K562 (cell line): ENCODE measurements around the gene MME. TPM values are rescaled to one million over a fixed set of nuclear protein-coding genes. Genes with fewer than 3 reads are reported as not detected.
A peak's percentile ranks its signal among the peaks of the same experiment; 100 is the strongest.

Experiments used
- ATAC-seq: fragments of 200-7000 bp; cut with Tn5 transposase; 3 replicates; pipeline ENCODE4 v1.9.1; 2020; ENCODE audit warnings: moderate library complexity
- BruUV-seq: library from RNA; stranded (reverse); fragments of 400-500 nt; replicated peaks from 2 replicates; lab custom pipeline; 2021; lab: Mats Ljungman, UMichigan
- CTCF ChIA-PET: fragments of 300-600 bp; formaldehyde crosslinking; extraction: SDS; loops from one replicate; lab custom pipeline; 2021; ENCODE audit warnings: low intra/inter-chr PET ratio; lab: Yijun Ruan, JAX
- POLR2A ChIA-PET: fragments of 300-600, 350-650 bp; sonication (Branson Sonifier 250); formaldehyde crosslinking; extraction: SDS; loops from one replicate; lab custom pipeline; 2021; ENCODE audit warnings: antibody characterized with exemption, inconsistent platforms; lab: Yijun Ruan, JAX
- DNase-seq, 4 experiments: peaks; one replicate each; pipeline versions ENCODE4 v3.0.0 to v3.0.0-alpha.2; 2011 to 2018; ENCODE audit warnings: low spot score in 3 of 4, mixed read lengths in 3 of 4; ENCODE audit errors: extremely low read depth in 1 of 4
- FAIRE-seq: peaks from 2 replicates; lab custom pipeline; 2011; peaks lifted over from hg19 to GRCh38; lab: Jason Lieb, UNC
- H2AFZ ChIP-seq: 2 replicates; pipeline ENCODE4 v1.6.0; 2011; ENCODE audit warnings: low read depth, low read length, control low read depth, inconsistent platforms
- H3K27ac ChIP-seq: fragments of 200-600 bp; 3 replicates; pipeline ENCODE4 v1.8.0; 2011; ENCODE audit warnings: low read depth, mild to moderate bottlenecking, control low read depth, inconsistent platforms, low read length, moderate library complexity, mixed read lengths; ENCODE audit errors: extremely low read depth
- H3K27me3 ChIP-seq, 2 experiments: fragments of 300-600 bp in 1 of 2; 2 replicates in 1 of 2; 3 replicates in 1 of 2; pipeline versions ENCODE4 v1.6.0 to v1.8.0; 2011; ENCODE audit warnings: inconsistent platforms in 2 of 2, low read length in 2 of 2, mild to moderate bottlenecking in 1 of 2, mixed read lengths in 1 of 2, moderate library complexity in 1 of 2; ENCODE audit not compliant: control insufficient read depth in 2 of 2, insufficient read depth in 2 of 2
- H3K36me3 ChIP-seq: fragments of 300-600 bp; 3 replicates; pipeline ENCODE4 v1.8.0; 2011; ENCODE audit warnings: mild to moderate bottlenecking, low read length, inconsistent platforms; ENCODE audit not compliant: control insufficient read depth, insufficient read depth
- H3K4me1 ChIP-seq, 2 experiments: fragments of 200-600 bp in 1 of 2; replicated peaks in 1 of 2; 2 replicates in 1 of 2; 3 replicates in 1 of 2; pipeline versions ENCODE4 v1.5.1 to v1.8.0; 2011; ENCODE audit warnings: inconsistent platforms in 2 of 2, low read length in 2 of 2, mild to moderate bottlenecking in 1 of 2, mixed read lengths in 1 of 2, moderate library complexity in 1 of 2; ENCODE audit not compliant: control insufficient read depth in 2 of 2, insufficient read depth in 2 of 2
- H3K4me2 ChIP-seq: 2 replicates; pipeline ENCODE4 v1.6.1; 2011; ENCODE audit warnings: low read length, control low read depth, inconsistent platforms, mixed read lengths; ENCODE audit not compliant: insufficient read depth
- H3K4me3 ChIP-seq: fragments of 200-600 bp; sonication (generic), shearing (Covaris generic); 2 replicates; pipeline ENCODE4 v1.5.1; 2016; ENCODE audit warnings: control low read depth, inconsistent platforms
- H3K79me2 ChIP-seq: fragments of 200-600 bp; 3 replicates; pipeline ENCODE4 v1.8.0; 2011; ENCODE audit warnings: low read length, inconsistent platforms; ENCODE audit not compliant: control insufficient read depth, insufficient read depth
- H3K9ac ChIP-seq, 2 experiments: 2 replicates each; pipeline versions ENCODE4 v1.6.0 to v1.6.1; 2011; ENCODE audit warnings: low read depth in 2 of 2, low read length in 2 of 2, control low read depth in 1 of 2, inconsistent platforms in 1 of 2, mild to moderate bottlenecking in 1 of 2, mixed read lengths in 1 of 2; ENCODE audit not compliant: insufficient read depth in 1 of 2
- H3K9me1 ChIP-seq: one replicate; pipeline ENCODE4 v1.6.0; 2011; ENCODE audit warnings: inconsistent platforms, mild to moderate bottlenecking, low read length, moderate library complexity; ENCODE audit not compliant: control insufficient read depth, insufficient read depth
- H3K9me3 ChIP-seq: replicated peaks from 2 replicates; pipeline ENCODE4 v1.5.1; 2011; ENCODE audit warnings: low read depth, low read length, inconsistent platforms; ENCODE audit not compliant: control insufficient read depth, insufficient read depth
- H4K20me1 ChIP-seq: replicated peaks from 2 replicates; pipeline ENCODE4 v1.6.1; 2011; ENCODE audit warnings: low read length, inconsistent platforms, mixed read lengths; ENCODE audit not compliant: control insufficient read depth, insufficient read depth
- BDP1 ChIP-seq: IDR thresholded peaks from 3 replicates; pipeline ENCODE4 v1.6.1; 2011; ENCODE audit not compliant: insufficient read length, insufficient read depth
- KAT7 ChIP-seq: sonication (generic); formaldehyde crosslinking; IDR thresholded peaks from 2 replicates; pipeline ENCODE4 v1.8.0; 2022; ENCODE audit warnings: missing genetic modification reagents, mild to moderate bottlenecking, borderline replicate concordance
- MAZ ChIP-seq, 2 experiments: fragments of 450-650 bp in 1 of 2; sonication (generic) in 1 of 2; formaldehyde crosslinking; IDR thresholded peaks in 1 of 2; conservative IDR thresholded peaks in 1 of 2; 2 replicates each; pipeline versions ENCODE4 v1.4.0 to v1.5.0; 2020; ENCODE audit warnings: mild to moderate bottlenecking in 1 of 2, missing genetic modification reagents in 1 of 2
- MEF2D ChIP-seq: conservative IDR thresholded peaks from 2 replicates; pipeline ENCODE4 v1.6.1; 2016; ENCODE audit warnings: low read depth, missing genetic modification characterization, missing compliant biosample characterization
- POLR2G ChIP-seq: fragments of 200-400 bp; formaldehyde crosslinking; IDR thresholded peaks from 2 replicates; pipeline ENCODE4 v1.6.1; 2017; ENCODE audit warnings: low read depth, mild to moderate bottlenecking, antibody characterized with exemption, low read length, moderate library complexity
- RBM39 ChIP-seq: fragments of 200-400 bp; formaldehyde crosslinking; optimal IDR thresholded peaks from 2 replicates; pipeline ENCODE3; 2018; ENCODE audit warnings: low read depth, low read length
- SMAD1 ChIP-seq: fragments of 150-350 bp; IDR thresholded peaks from 2 replicates; pipeline ENCODE4 v1.6.1; 2014; ENCODE audit warnings: low read length, low read depth; ENCODE audit not compliant: partially characterized antibody
- SRF ChIP-seq, 2 experiments: fragments of 250-450, 450-650 bp in 1 of 2; sonication (Bioruptor Pico) in 1 of 2; sonication (generic) in 1 of 2; formaldehyde crosslinking; IDR thresholded peaks; 2 replicates each; pipeline versions ENCODE4 v1.5.0 to v1.5.1; 2020 to 2022; ENCODE audit warnings: mild to moderate bottlenecking in 1 of 2, missing genetic modification reagents in 1 of 2
- YY1 ChIP-seq, 3 experiments: IDR thresholded peaks; 2 replicates each; pipeline ENCODE4 v1.6.1; 2011; ENCODE audit warnings: low read length in 2 of 3, mild to moderate bottlenecking in 2 of 3, moderate library complexity in 2 of 3, borderline replicate concordance in 1 of 3, control low read depth in 1 of 3, low read depth in 1 of 3; ENCODE audit not compliant: insufficient read depth in 3 of 3, insufficient replicate concordance in 2 of 3, control insufficient read depth in 1 of 3, insufficient read length in 1 of 3; ENCODE audit errors: extremely low read depth in 1 of 3
- ZKSCAN8 ChIP-seq: fragments of 200-800 bp; sonication (Bioruptor generic); IDR thresholded peaks from 2 replicates; pipeline ENCODE4 v1.6.1; 2016; ENCODE audit warnings: missing genetic modification characterization, missing compliant biosample characterization
- WGBS: fragments of 100-300 bp; shearing (Covaris generic); methylation state at CpG from one replicate; pipeline ENCODE4 v1.1.6; 2016; ENCODE audit warnings: low coverage, mixed read lengths; ENCODE audit not compliant: insufficient coverage; ENCODE audit errors: missing lambda C conversion rate; 5-methylcytosine and 5-hydroxymethylcytosine counted together
- in situ Hi-C: fragments of 300-500 bp; cut with MboI; formaldehyde crosslinking; loops from 4 replicates; pipeline ENCODE4 v1.15.0; 2018; ENCODE audit warnings: inconsistent platforms, mixed read lengths
- intact Hi-C: fragments of 100-400 bp; cut with micrococcal nuclease; formaldehyde crosslinking; loops from 2 replicates; pipeline ENCODE4 v1.14.2; 2022
- polyA plus RNA-seq, 8 experiments: library from polyadenylated mRNA; depleted of rRNA in 4 of 8; stranded (reverse) in 5 of 8; unstranded in 3 of 8; fragments of >200 nt; fragmentation: Nextera tagmentation in 2 of 8; fragmentation: Illumina TruSeq in 1 of 8; extraction: Ambion mirVana in 2 of 8; extraction: Trizol in 1 of 8; gene quantifications; 2 replicates each; pipeline versions ENCODE4 v1.2.1 to v1.2.3, GENCODE V29; 2011 to 2014; ENCODE audit warnings: inconsistent platforms in 1 of 8, missing spikeins in 1 of 8
- total RNA-seq, 7 experiments: library from RNA; depleted of rRNA in 6 of 7; stranded (reverse); fragments of >200 nt in 6 of 7; fragmentation: Illumina TruSeq in 2 of 7; extraction: Trizol in 2 of 7; gene quantifications; 2 replicates each; pipeline versions ENCODE4 v1.2.1 to v1.2.3, GENCODE V29; 2011 to 2021; ENCODE audit warnings: low replicate concordance in 1 of 7

Gene MME
- total and polyA plus RNA-seq, 9 of the 15 experiments (the other 6 are each of a cell fraction or from before 2014, with no cell fraction given), result 0.80 to 8.6 (median 2.5) TPM

GRCh38 chr3:155219106-155219505, 139.0 kb downstream of the MME start:
- Histone ChIP-seq H3K4me2 (no peak overlapping the region), H3K4me3 (no peak overlapping the region), H3K27me3 (no peaks in the 10 kb centered on the region), H2AFZ (0 out of 2 replicates have a peak overlapping the region, but pooled peaks have one; percentile 57), H3K9me1 (no peaks in the 10 kb centered on the region), H3K79me2 (no peaks in the 10 kb centered on the region), H3K36me3 (no peaks in the 10 kb centered on the region), H3K9ac (no peak overlapping the region), H3K9me3 (no peaks in the 10 kb centered on the region), H3K4me1 (no peaks in the 10 kb centered on the region), H4K20me1 (no peaks in the 10 kb centered on the region), H3K27ac (no peak overlapping the region)
- FAIRE-seq (no peak), DNase-seq (no peak), ATAC-seq (no peak)
- ChIA-PET POLR2A (no interaction called here), CTCF (no interaction called here)
- TF ChIP-seq YY1 (IDR thresholded peaks at IDR 0.05; ENCODE audit: borderline replicate concordance in 1 of 3, control insufficient read depth in 1 of 3, extremely low read depth in 1 of 3, insufficient read depth in 3 of 3, insufficient read length in 1 of 3, insufficient replicate concordance in 2 of 3, low read depth in 1 of 3, low read length in 2 of 3) (peak in 1 of 3 experiments; percentile 17), ZKSCAN8 (CRISPR knock-in tag) (peak; percentile 53; the same call in 1 of the 2 replicates), BDP1 (no peak), RBM39 (no peak)
- WGBS, result 100% methylated on average over 1 of the region's 1 CpG
- no TSS peak for BruUV-seq
- in situ Hi-C loops (no loop called here), intact Hi-C loops (loop anchor here (10.0 kb wide), 1 partner anchor 106 kb away; no protein-coding TSS in a partner anchor)

GRCh38 chr3:155225417-155225816, 145.3 kb downstream of the MME start:
- POLR2A ChIA-PET, result interaction anchor here (0.6 to 0.7 kb wide), 2 partner anchors 217 to 523 kb away, joined by 3 to 4 read pairs; no protein-coding TSS in a partner anchor
- BruUV-seq, result no TSS peak
- H4K20me1 ChIP-seq, result no peaks in the 10 kb centered on the region
- TF ChIP-seq POLR2G, result no peak
- no peak for TF ChIP-seq MEF2D
- no peak for TF ChIP-seq KAT7 (CRISPR knock-in tag)
- no peak for TF ChIP-seq SMAD1
- TF ChIP-seq MAZ (CRISPR knock-in tag; conservative IDR thresholded peaks at IDR 0.05 in 1 of 2, IDR thresholded peaks at IDR 0.05 in 1 of 2), result no peak
- no peak for TF ChIP-seq SRF (CRISPR knock-in tag; IDR thresholded peaks at IDR 0.05)
- H3K4me2 ChIP-seq, result no peak overlapping the region
- FAIRE-seq, result no peak
- no peak overlapping the region for H3K9ac ChIP-seq
- H3K27ac ChIP-seq, result no peak overlapping the region
- H3K4me1 ChIP-seq, result peaks cover 0 to 9% of the 10 kb centered on the region in 2 experiments; a peak in 2 of 5 replicates
- no peaks in the 10 kb centered on the region for H3K36me3 ChIP-seq
- no peaks in the 10 kb centered on the region for H3K9me1 ChIP-seq
- H3K79me2 ChIP-seq, result no peaks in the 10 kb centered on the region
- in situ Hi-C loops (no loop called here), intact Hi-C loops (no loop called here)
- DNase-seq, result no peak
- no peaks in the 10 kb centered on the region for H3K27me3 ChIP-seq
- 0 out of 2 replicates have a peak overlapping the region, but pooled peaks have one; percentile 26 for H2AFZ ChIP-seq
- no peak for ATAC-seq
- H3K9me3 ChIP-seq, result no peaks in the 10 kb centered on the region
- H3K4me3 ChIP-seq, result no peak overlapping the region
- 82% methylated on average over 4 of the region's 5 CpGs for WGBS
- CTCF ChIA-PET, result interaction anchor here (0.8 kb wide), 1 partner anchor 112 kb away, joined by 4 read pairs; no protein-coding TSS in a partner anchor
